HCT116 (cell line): Measurements from ENCODE around the gene SH3BP5L. TPM values are rescaled to one million over a fixed set of nuclear protein-coding genes. Genes with fewer than 3 reads are reported as not detected.

Experiments used
- ATAC-seq: fragments of 200-7000 bp; cut with Tn5 transposase; 2 replicates; pipeline ENCODE4 v1.9.1; 2020; ENCODE audit warnings: mild to moderate bottlenecking, moderate library complexity
- BruUV-seq: library from RNA; stranded (reverse); fragments of 400-500 nt; replicated peaks from 2 replicates; lab custom pipeline; 2021; lab: Mats Ljungman, UMichigan
- CTCF ChIA-PET: fragments of 300-600 bp; sonication (Branson Sonifier 250); formaldehyde crosslinking; loops from one replicate; lab custom pipeline; 2021; ENCODE audit warnings: antibody characterized with exemption; lab: Charles Lee
- POLR2A ChIA-PET: fragments of 300-600, 350-600 bp; sonication (Branson Sonifier 250); formaldehyde crosslinking; loops from one replicate; lab custom pipeline; 2021; ENCODE audit warnings: antibody characterized with exemption; lab: Charles Lee
- RAD21 ChIA-PET, 2 experiments: fragments of 300-600 bp; sonication (Branson Sonifier 250); formaldehyde crosslinking; loops; one replicate each; lab custom pipeline; 2023; ENCODE audit warnings: low total read pairs in 2 of 2; ENCODE audit not compliant: uncharacterized antibody in 2 of 2, unreplicated experiment in 2 of 2, low non-redundant PET in 1 of 2; lab: Charles Lee
- DNase-seq: peaks from one replicate; pipeline ENCODE4 v3.0.0-alpha.2; 2010; ENCODE audit warnings: low read depth, low spot score
- H2AFZ ChIP-seq: fragments of 200-600 bp; shearing (Covaris generic), sonication (generic); 2 replicates; pipeline ENCODE4 v1.6.1; 2017; ENCODE audit warnings: low read depth, mixed run types, mixed read lengths, antibody characterized with exemption, low read length; ENCODE audit not compliant: poor library complexity, severe bottlenecking
- H3K27ac ChIP-seq: 2 replicates; pipeline ENCODE4 v1.5.1; 2012; ENCODE audit warnings: low read depth, low read length
- H3K27me3 ChIP-seq: fragments of 200-600 bp; sonication (generic); 2 replicates; pipeline ENCODE4 v1.6.1; 2016; ENCODE audit warnings: mixed run types, low read length, mixed read lengths; ENCODE audit not compliant: insufficient read depth
- H3K36me3 ChIP-seq, 2 experiments: fragments of 200-500 bp in 1 of 2; fragments of 200-600 bp in 1 of 2; sonication (Bioruptor generic) in 1 of 2; sonication (generic) in 1 of 2; 2 replicates each; pipeline versions ENCODE4 v1.5.1 to v1.6.1; 2014 to 2016; ENCODE audit warnings: low read length in 2 of 2, inconsistent platforms in 1 of 2, mixed read lengths in 1 of 2, mixed run types in 1 of 2; ENCODE audit not compliant: insufficient read depth in 2 of 2, control insufficient read depth in 1 of 2
- H3K4me1 ChIP-seq, 2 experiments: fragments of 200-600 bp in 1 of 2; sonication (generic) in 1 of 2; 2 replicates each; pipeline versions ENCODE4 v1.5.1 to v1.6.1; 2012 to 2017; ENCODE audit warnings: low read length in 2 of 2, inconsistent platforms in 1 of 2, mild to moderate bottlenecking in 1 of 2, mixed read lengths in 1 of 2, mixed run types in 1 of 2, moderate library complexity in 1 of 2; ENCODE audit not compliant: insufficient read depth in 2 of 2, control insufficient read depth in 1 of 2
- H3K4me2 ChIP-seq: fragments of 200-600 bp; sonication (generic); 2 replicates; pipeline ENCODE4 v1.6.1; 2017; ENCODE audit warnings: mixed run types, low read length, mixed read lengths
- H3K4me3 ChIP-seq, 2 experiments: fragments of 200-600 bp in 1 of 2; sonication (generic) in 1 of 2; replicated peaks in 1 of 2; 2 replicates each; pipeline ENCODE4 v1.5.1; 2011 to 2016; ENCODE audit warnings: low read length in 2 of 2, control low read depth in 1 of 2, low read depth in 1 of 2, mild to moderate bottlenecking in 1 of 2, mixed read lengths in 1 of 2, mixed run types in 1 of 2
- H3K79me2 ChIP-seq: fragments of 200-600 bp; sonication (generic); 2 replicates; pipeline ENCODE4 v1.6.1; 2017; ENCODE audit warnings: mild to moderate bottlenecking, mixed run types, low read length, moderate library complexity, mixed read lengths; ENCODE audit not compliant: insufficient read depth
- H3K9ac ChIP-seq: fragments of 200-600 bp; sonication (generic); 2 replicates; pipeline ENCODE4 v1.6.1; 2016; ENCODE audit warnings: low read length, mixed read lengths
- H3K9me2 ChIP-seq: fragments of 200-600 bp; sonication (generic), shearing (Covaris generic); 2 replicates; pipeline ENCODE4 v1.6.1; 2017; ENCODE audit warnings: mixed run types, mild to moderate bottlenecking, moderate library complexity; ENCODE audit not compliant: insufficient read depth
- H3K9me3 ChIP-seq, 2 experiments: fragments of 200-500 bp in 1 of 2; fragments of 200-600 bp in 1 of 2; sonication (Bioruptor generic) in 1 of 2; sonication (generic) in 1 of 2; 2 replicates each; pipeline ENCODE4 v1.6.1; 2014 to 2017; ENCODE audit warnings: low read length in 2 of 2, mixed read lengths in 2 of 2, inconsistent platforms in 1 of 2, low read depth in 1 of 2, mild to moderate bottlenecking in 1 of 2, mixed run types in 1 of 2, moderate library complexity in 1 of 2; ENCODE audit not compliant: control insufficient read depth in 1 of 2, insufficient read depth in 1 of 2
- H4K20me1 ChIP-seq: fragments of 200-600 bp; sonication (generic), shearing (Covaris generic); 2 replicates; pipeline ENCODE4 v1.6.1; 2017; ENCODE audit warnings: mixed run types, mild to moderate bottlenecking, moderate library complexity; ENCODE audit not compliant: insufficient read depth
- ATF3 ChIP-seq: IDR thresholded peaks from 2 replicates; pipeline ENCODE4 v1.6.1; 2012
- CEBPB ChIP-seq: IDR thresholded peaks from 2 replicates; pipeline ENCODE4 v1.6.1; 2012; ENCODE audit warnings: low read depth
- EGR1 ChIP-seq: IDR thresholded peaks from 2 replicates; pipeline ENCODE4 v1.6.1; 2012; ENCODE audit warnings: low read depth
- ELF1 ChIP-seq: IDR thresholded peaks from 2 replicates; pipeline ENCODE4 v1.6.1; 2012; ENCODE audit warnings: low read depth, borderline replicate concordance
- EZH2 ChIP-seq: fragments of 200-600 bp; sonication (generic); IDR thresholded peaks from 2 replicates; pipeline ENCODE4 v1.6.1; 2017; ENCODE audit warnings: antibody characterized with exemption, mixed run types
- FOSL1 ChIP-seq: IDR thresholded peaks from 2 replicates; pipeline ENCODE4 v1.6.1; 2012; ENCODE audit warnings: low read depth
- JUND ChIP-seq: IDR thresholded peaks from 2 replicates; pipeline ENCODE4 v1.6.1; 2012
- MAX ChIP-seq: IDR thresholded peaks from 2 replicates; pipeline ENCODE4 v1.6.1; 2012
- POLR2A ChIP-seq: IDR thresholded peaks from 2 replicates; pipeline ENCODE4 v1.7.0; 2011; ENCODE audit warnings: borderline replicate concordance; ENCODE audit not compliant: insufficient read depth, insufficient read length; ENCODE audit errors: extremely low read depth
- POLR2AphosphoS5 ChIP-seq: IDR thresholded peaks from 2 replicates; pipeline ENCODE4 v1.6.1; 2011; ENCODE audit warnings: mild to moderate bottlenecking, low read depth, low read length, moderate library complexity
- RAD21 ChIP-seq: IDR thresholded peaks from 2 replicates; pipeline ENCODE4 v1.6.1; 2012; ENCODE audit warnings: low read depth, mild to moderate bottlenecking
- REST ChIP-seq: IDR thresholded peaks from 2 replicates; pipeline ENCODE4 v1.6.1; 2012; ENCODE audit warnings: low read depth
- SIN3A ChIP-seq: IDR thresholded peaks from 2 replicates; pipeline ENCODE4 v1.6.1; 2012; ENCODE audit warnings: low read depth
- SP1 ChIP-seq: IDR thresholded peaks from 2 replicates; pipeline ENCODE4 v1.6.1; 2012; ENCODE audit warnings: low read depth
- TCF7L2 ChIP-seq: IDR thresholded peaks from 2 replicates; pipeline ENCODE4 v1.7.0; 2011; ENCODE audit warnings: borderline replicate concordance, inconsistent platforms; ENCODE audit not compliant: insufficient read depth, insufficient read length; ENCODE audit errors: extremely low read depth
- YY1 ChIP-seq: IDR thresholded peaks from 2 replicates; pipeline ENCODE4 v1.6.1; 2011; ENCODE audit warnings: low read length, low read depth, moderate library complexity, mild to moderate bottlenecking; ENCODE audit not compliant: insufficient replicate concordance; ENCODE audit errors: extremely low read depth
- ZFX ChIP-seq: fragments of 450-650 bp; IDR thresholded peaks from 2 replicates; pipeline ENCODE4 v1.6.1; 2017
- intact Hi-C: fragments of 100-400 bp; cut with micrococcal nuclease; formaldehyde crosslinking; loops from 2 replicates; pipeline ENCODE4 v1.10.0; 2022
- total RNA-seq: library from RNA; stranded (reverse); gene quantifications from one replicate; pipeline ENCODE4 v1.2.1, GENCODE V29; 2021; ENCODE audit not compliant: unreplicated experiment

SH3BP5L gene
- total RNA-seq, 1 experiment from 2014 or later, result 22.3 TPM

- no peaks in the 10 kb centered on the region for H3K36me3 ChIP-seq
- H2AFZ ChIP-seq, result no peak overlapping the region
- CTCF ChIA-PET, result no interaction called here
- no peak overlapping the region for H3K9ac ChIP-seq
- BruUV-seq, result no TSS peak
- no peak overlapping the region for H3K4me3 ChIP-seq
- TF ChIP-seq ELF1 (no peak), ZFX (no peak), RAD21 (no peak), SIN3A (no peak), TCF7L2 (no peak), FOSL1 (no peak), ATF3 (no peak), EGR1 (no peak), REST (no peak), JUND (no peak), SP1 (no peak), POLR2A (no peak), YY1 (no peak), CEBPB (no peak), MAX (no peak), EZH2 (no peak), POLR2AphosphoS5 (no peak)
- RAD21 ChIA-PET, result no interaction called here
- no peak for ATAC-seq
- no peaks in the 10 kb centered on the region for H3K9me3 ChIP-seq
- no peaks in the 10 kb centered on the region for H3K27me3 ChIP-seq
- no peak overlapping the region for H3K27ac ChIP-seq
- no peak for DNase-seq
- H3K4me1 ChIP-seq, result no peaks in the 10 kb centered on the region
- no peaks in the 10 kb centered on the region for H4K20me1 ChIP-seq
- H3K4me2 ChIP-seq, result no peak overlapping the region
- H3K79me2 ChIP-seq, result no peaks in the 10 kb centered on the region
- POLR2A ChIA-PET, result no interaction called here
- H3K9me2 ChIP-seq, result no peaks in the 10 kb centered on the region
- intact Hi-C loops, result no loop called here
These were observed 38.3 kb downstream of the SH3BP5L start for GRCh38 chr1:248787430-248787829.
